ENCODE results near the gene DLGAP4.

- no peak for TF ChIP-seq POLR2A (IDR thresholded peaks at IDR 0.05)
- TF ChIP-seq CTCF (IDR thresholded peaks at IDR 0.05) = no peak
- no peak for TF ChIP-seq EP300 (IDR thresholded peaks at IDR 0.05)
These were observed 215.4 kb downstream of the DLGAP4 start for GRCh38 chr20:36521526-36521925.

Measured in ovary (tissue), 3 donors.